Measurements from ENCODE around the gene KCNJ5.

GRCh38 chr11:128859563-128860441 is 31.4 kb upstream of the KCNJ5 start:
- TF ChIP-seq POLR2AphosphoS5 (IDR thresholded peaks at IDR 0.05) (no peak), POLR2A (IDR thresholded peaks at IDR 0.05) (no peak), CTCF (IDR thresholded peaks at IDR 0.05) (peak in 1 of 3 donors; percentile 77)

All from breast epithelium (tissue), 3 donors.